GM12878 (cell line): ENCODE results near the gene BCAS3.

ENCODE experiments used
- ESRRA ChIP-seq: IDR thresholded peaks from 2 replicates; pipeline ENCODE4 v1.6.1; 2012; ENCODE audit warnings: mild to moderate bottlenecking, low read length, improper control_type of control experiment
- GABPA ChIP-seq: IDR thresholded peaks from 2 replicates; pipeline ENCODE4 v1.6.1; 2014; ENCODE audit warnings: antibody characterized with exemption, low read depth, mild to moderate bottlenecking, inconsistent platforms
- RAD51 ChIP-seq: fragments of 450-650 bp; IDR thresholded peaks from 2 replicates; pipeline ENCODE4 v1.6.1; 2016; ENCODE audit warnings: moderate library complexity, mild to moderate bottlenecking, inconsistent platforms

DNA sequence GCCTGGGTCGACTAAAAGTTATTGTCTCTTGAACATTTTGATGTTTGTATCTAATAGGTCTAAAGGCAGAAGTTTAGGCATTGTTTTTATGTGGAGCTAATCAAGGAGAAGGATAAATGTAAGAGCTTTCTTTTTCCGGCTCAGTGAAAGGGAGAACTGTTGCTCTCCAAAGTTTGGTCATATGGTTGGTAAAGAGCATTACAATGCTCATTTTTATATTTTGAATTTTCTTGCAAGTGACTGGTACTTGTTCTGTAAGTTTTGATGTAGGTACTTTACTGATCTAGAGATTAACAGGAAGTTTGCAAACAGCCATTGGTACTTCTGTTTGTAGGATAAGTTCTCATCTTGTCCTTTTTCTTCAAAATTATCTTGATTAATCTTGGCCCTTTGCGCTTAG is 30.9 kb upstream of the BCAS3 start:
- no peak for TF ChIP-seq GABPA
- no peak for TF ChIP-seq RAD51
- TF ChIP-seq ESRRA, result no peak
